Measurements from ENCODE around the gene ODAPH.
"Not testable (repeated sequence)": the region's sequence is repeated elsewhere in the genome, so short reads cannot be mapped to it uniquely, and the experiment has no call there.

The ODAPH gene

GRCh38 chr4:75555294-75556164, at the start of gene ODAPH:
Gene ODAPH (plus strand): TSS chr4:75556066. CDS start chr4:75556083, 17 bp downstream.
- DNase-seq (ENCODE audit: low read depth): peak; percentile 61

GRCh38 chr4:75509592-75509991, 46.3 kb upstream of the ODAPH start:
- DNase-seq (ENCODE audit: low read depth): not testable (repeated sequence)

- DNase-seq (ENCODE audit: low read depth): no peak
Measured at GRCh38 chr4:75511841-75512240, 44.0 kb upstream of the ODAPH start.

GRCh38 chr4:75512386-75513211, 43.3 kb upstream of the ODAPH start:
- DNase-seq (ENCODE audit: low read depth): no peak

- DNase-seq (ENCODE audit: low read depth): no peak
Measured at GRCh38 chr4:75513526-75514130, 42.2 kb upstream of the ODAPH start.

- DNase-seq (ENCODE audit: low read depth): peak; percentile 79
Measured at GRCh38 chr4:75514131-75514948, 41.5 kb upstream of the ODAPH start, which contains the start of the genes RCHY1 and THAP6. Gene RCHY1 (minus strand): TSS chr4:75514403. CDS start chr4:75514286, 117 bp downstream. Gene THAP6 (plus strand): TSS chr4:75514473. CDS start chr4:75515453, 980 bp downstream.

- DNase-seq (ENCODE audit: low read depth): no peak
Measured at GRCh38 chr4:75514949-75515612, 40.8 kb upstream of the ODAPH start.

GRCh38 chr4:75516144-75516543, 39.7 kb upstream of the ODAPH start:
- no peak for DNase-seq (ENCODE audit: low read depth)

- not testable (repeated sequence) for DNase-seq (ENCODE audit: low read depth)
Measured at GRCh38 chr4:75519452-75519851, 36.4 kb upstream of the ODAPH start.

GRCh38 chr4:75525086-75525485, 30.8 kb upstream of the ODAPH start:
- no peak for DNase-seq (ENCODE audit: low read depth)

- no peak for DNase-seq (ENCODE audit: low read depth)
Measured at GRCh38 chr4:75525910-75526309, 30.0 kb upstream of the ODAPH start.

GRCh38 chr4:75527482-75527881, 28.4 kb upstream of the ODAPH start:
- no peak for DNase-seq (ENCODE audit: low read depth)

GRCh38 chr4:75530556-75531322, 25.1 kb upstream of the ODAPH start:
- no peak for DNase-seq (ENCODE audit: low read depth)

GRCh38 chr4:75531536-75532143, 24.2 kb upstream of the ODAPH start:
- not testable (repeated sequence) for DNase-seq (ENCODE audit: low read depth)

GRCh38 chr4:75533339-75533887, 22.5 kb upstream of the ODAPH start:
- not testable (repeated sequence) for DNase-seq (ENCODE audit: low read depth)

- not testable (repeated sequence) for DNase-seq (ENCODE audit: low read depth)
Measured at GRCh38 chr4:75533926-75534325, 21.9 kb upstream of the ODAPH start.

GRCh38 chr4:75537308-75537707, 18.6 kb upstream of the ODAPH start:
- not testable (repeated sequence) for DNase-seq (ENCODE audit: low read depth)

GRCh38 chr4:75542824-75543223, 13.0 kb upstream of the ODAPH start:
- peak; percentile 80 for DNase-seq (ENCODE audit: low read depth)

- DNase-seq (ENCODE audit: low read depth): not testable (repeated sequence)
Measured at GRCh38 chr4:75544220-75544619, 11.6 kb upstream of the ODAPH start.

Measured in non-pigmented ciliary epithelial cell (primary cell).